AG04449 (cell line): ENCODE measurements around the gene CEMIP.
A peak's percentile ranks its signal among the peaks of the same experiment; 100 is the strongest.

Source experiments
- CTCF ChIA-PET: fragments of 350-600 bp; formaldehyde crosslinking; extraction: SDS; loops from one replicate; lab custom pipeline; 2021; ENCODE audit warnings: antibody characterized with exemption; lab: Yijun Ruan, JAX
- POLR2A ChIA-PET: fragments of 400-600, 350-600 bp; formaldehyde crosslinking; extraction: SDS; loops from one replicate; lab custom pipeline; 2020; ENCODE audit warnings: antibody characterized with exemption, inconsistent platforms; lab: Yijun Ruan, JAX
- DNase-seq: peaks from one replicate; pipeline ENCODE4 v3.0.0-alpha.2; 2010; ENCODE audit warnings: low read depth, low spot score
- H3K4me3 ChIP-seq: 2 replicates; pipeline ENCODE4 v1.5.1; 2011; ENCODE audit warnings: low read depth, mild to moderate bottlenecking, control low read depth, low read length
- CTCF ChIP-seq: IDR thresholded peaks from one replicate; pipeline ENCODE4 v1.5.1; 2011; ENCODE audit warnings: mild to moderate bottlenecking, moderate library complexity, low read length, control low read depth, inconsistent platforms; ENCODE audit not compliant: insufficient read depth; ENCODE audit errors: missing control alignments

CEMIP gene

GRCh38 chr15:80778964-80779657 is at the start of gene CEMIP:
Gene CEMIP (plus strand): TSS chr15:80779370. CDS start chr15:80873880, 94,510 bp downstream.
- ChIA-PET POLR2A (interaction anchor here (0.6 to 2.7 kb wide), 15 partner anchors 10 to 534 kb away, joined by 3 to 16 read pairs (median 7); partner anchors contain the start of gene ABHD17C), CTCF (interaction anchor here (0.6 to 6.9 kb wide), 54 partner anchors 12 to 857 kb away, joined by 3 to 285 read pairs (median 4); partner anchors contain the start of gene ABHD17C)
- peak within 1 kb of the TSS; percentile 76 for H3K4me3 ChIP-seq
- DNase-seq, result peak; percentile 24
- peak; percentile 91 for TF ChIP-seq CTCF

GRCh38 chr15:80730387-80730786 is 48.8 kb upstream of the CEMIP start:
- ChIA-PET CTCF (interaction anchor here (1.4 kb wide), 2 partner anchors 9 to 46 kb away, joined by 3 read pairs; no protein-coding TSS in a partner anchor), POLR2A (no interaction called here)
- TF ChIP-seq CTCF, result no peak
- DNase-seq, result no peak
- no peak overlapping the region for H3K4me3 ChIP-seq

- H3K4me3 ChIP-seq, result no peak overlapping the region
- ChIA-PET CTCF (interaction anchor here (1.4 kb wide), 2 partner anchors 8 to 45 kb away, joined by 3 read pairs; no protein-coding TSS in a partner anchor), POLR2A (no interaction called here)
- no peak for TF ChIP-seq CTCF
- DNase-seq, result no peak
Measured at GRCh38 chr15:80730926-80731325, 48.2 kb upstream of the CEMIP start.

- DNase-seq, result no peak
- TF ChIP-seq CTCF, result no peak
- ChIA-PET POLR2A (no interaction called here), CTCF (interaction anchor here (1.0 to 1.4 kb wide), 3 partner anchors 19 to 164 kb away, joined by 3 to 4 read pairs (median 4); no protein-coding TSS in a partner anchor)
- no peak overlapping the region for H3K4me3 ChIP-seq
Measured at GRCh38 chr15:80732167-80732566, 47.0 kb upstream of the CEMIP start.

- H3K4me3 ChIP-seq, result no peak overlapping the region
- TF ChIP-seq CTCF, result no peak
- ChIA-PET POLR2A (no interaction called here), CTCF (interaction anchor here (1.0 to 1.4 kb wide), 3 partner anchors 20 to 165 kb away, joined by 3 to 4 read pairs (median 4); no protein-coding TSS in a partner anchor)
- DNase-seq, result no peak
Measured at GRCh38 chr15:80732818-80733217, 46.4 kb upstream of the CEMIP start.

GRCh38 chr15:80733460-80733859 is 45.7 kb upstream of the CEMIP start:
- no peak overlapping the region for H3K4me3 ChIP-seq
- ChIA-PET POLR2A (no interaction called here), CTCF (interaction anchor here (1.2 to 1.3 kb wide), 2 partner anchors 11 to 21 kb away, joined by 3 to 5 read pairs; no protein-coding TSS in a partner anchor)
- TF ChIP-seq CTCF, result no peak
- DNase-seq, result no peak
